ENCODE measurements around the gene HTR4. TPM values are rescaled to one million over a fixed set of nuclear protein-coding genes. Genes with fewer than 3 reads are reported as not detected.

HTR4 gene
- total RNA-seq, 4 donors from 2014 or later, result 17.6 to 21.3 (median 19.9) TPM

DNA sequence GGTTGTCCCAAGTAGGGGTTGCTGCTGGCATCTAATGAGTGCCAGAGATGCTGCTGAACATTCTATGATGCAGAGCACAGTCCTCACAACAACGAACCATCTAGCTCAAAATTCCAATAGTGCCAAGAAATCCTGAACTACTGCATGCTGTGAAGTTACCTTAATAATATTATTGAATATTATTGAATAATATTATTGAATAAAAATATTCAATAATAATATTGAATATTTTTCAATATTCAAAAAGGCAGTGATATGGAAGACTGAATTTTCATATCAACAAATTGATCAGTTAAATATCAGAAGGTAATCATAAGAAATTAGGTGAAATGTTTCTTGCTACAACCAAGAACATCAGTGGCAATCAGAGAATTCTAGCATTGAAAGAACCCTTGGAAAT lies 2.8 kb downstream of the HTR4 start:
- in situ Hi-C loops (cut with MboI; ENCODE audit: low pct_ligation_motif_present in 1 of 4, low pct_unique_long_range_greater_than_20kb in 1 of 4, low sequenced_read_pairs in 3 of 4), result no loop called here
- H3K27me3 ChIP-seq, result peaks cover 14% of the 10 kb centered on the region
- DNase-seq, result no peak
- no peak overlapping the region for H3K27ac ChIP-seq
- no peaks in the 10 kb centered on the region for H3K9me3 ChIP-seq
- WGBS, 2 donors (ENCODE audit: low coverage in 1 of 2), result 70% methylated on average over 1 of the region's 1 CpG; no CpG with 5 or more reads in 1 of the 2 donors
- H3K36me3 ChIP-seq, result no peaks in the 10 kb centered on the region
- intact Hi-C loops (cut with DNase I; ENCODE audit: low total_unique reads), result no loop called here
- no peak for TF ChIP-seq EP300 (IDR thresholded peaks at IDR 0.05; ENCODE audit: low read depth)
- no peak for TF ChIP-seq POLR2A (IDR thresholded peaks at IDR 0.05)
- TF ChIP-seq, protein P1, sequence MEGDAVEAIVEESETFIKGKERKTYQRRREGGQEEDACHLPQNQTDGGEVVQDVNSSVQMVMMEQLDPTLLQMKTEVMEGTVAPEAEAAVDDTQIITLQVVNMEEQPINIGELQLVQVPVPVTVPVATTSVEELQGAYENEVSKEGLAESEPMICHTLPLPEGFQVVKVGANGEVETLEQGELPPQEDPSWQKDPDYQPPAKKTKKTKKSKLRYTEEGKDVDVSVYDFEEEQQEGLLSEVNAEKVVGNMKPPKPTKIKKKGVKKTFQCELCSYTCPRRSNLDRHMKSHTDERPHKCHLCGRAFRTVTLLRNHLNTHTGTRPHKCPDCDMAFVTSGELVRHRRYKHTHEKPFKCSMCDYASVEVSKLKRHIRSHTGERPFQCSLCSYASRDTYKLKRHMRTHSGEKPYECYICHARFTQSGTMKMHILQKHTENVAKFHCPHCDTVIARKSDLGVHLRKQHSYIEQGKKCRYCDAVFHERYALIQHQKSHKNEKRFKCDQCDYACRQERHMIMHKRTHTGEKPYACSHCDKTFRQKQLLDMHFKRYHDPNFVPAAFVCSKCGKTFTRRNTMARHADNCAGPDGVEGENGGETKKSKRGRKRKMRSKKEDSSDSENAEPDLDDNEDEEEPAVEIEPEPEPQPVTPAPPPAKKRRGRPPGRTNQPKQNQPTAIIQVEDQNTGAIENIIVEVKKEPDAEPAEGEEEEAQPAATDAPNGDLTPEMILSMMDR (IDR thresholded peaks at IDR 0.05), result no peak
- TF ChIP-seq POLR2AphosphoS5 (IDR thresholded peaks at IDR 0.05), result no peak
- H3K4me1 ChIP-seq, result peaks cover 3 to 6% (median 4%) of the 10 kb centered on the region in 4 donors
- H3K4me3 ChIP-seq, result no peak overlapping the region

DNA sequence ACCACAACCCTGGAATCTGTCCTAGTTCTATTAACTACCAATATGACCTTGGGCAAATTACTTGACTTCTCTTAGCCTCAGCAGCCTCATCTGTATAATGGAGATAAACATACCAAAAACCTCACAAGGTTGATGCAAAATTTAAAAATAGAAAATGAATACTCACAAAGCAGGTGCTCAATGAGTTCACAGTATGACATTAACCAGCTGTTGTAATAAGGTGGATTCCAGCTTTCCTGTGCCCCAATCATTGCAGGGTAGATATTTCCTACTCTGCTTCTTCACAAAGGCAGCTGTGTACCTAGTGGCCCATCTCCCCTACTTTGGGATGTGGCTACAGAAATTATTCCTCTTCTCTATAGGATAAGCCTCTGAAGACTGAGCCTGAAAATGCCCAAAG lies 8.8 kb downstream of the HTR4 start:
- intact Hi-C loops (cut with DNase I; ENCODE audit: low total_unique reads), result no loop called here
- peaks cover 0 to 6% (median 0%) of the 10 kb centered on the region in 4 donors for H3K4me1 ChIP-seq
- no peak overlapping the region for H3K4me3 ChIP-seq
- no peak overlapping the region for H3K27ac ChIP-seq
- H3K36me3 ChIP-seq, result no peaks in the 10 kb centered on the region
- DNase-seq, result no peak
- TF ChIP-seq EP300 (IDR thresholded peaks at IDR 0.05; ENCODE audit: low read depth), result no peak
- no peak for TF ChIP-seq POLR2A (IDR thresholded peaks at IDR 0.05)
- TF ChIP-seq POLR2AphosphoS5 (IDR thresholded peaks at IDR 0.05), result no peak
- TF ChIP-seq, protein P1 (IDR thresholded peaks at IDR 0.05), result no peak
- in situ Hi-C loops (cut with MboI; ENCODE audit: low pct_ligation_motif_present in 1 of 4, low pct_unique_long_range_greater_than_20kb in 1 of 4, low sequenced_read_pairs in 3 of 4), result no loop called here
- H3K9me3 ChIP-seq, result no peaks in the 10 kb centered on the region
- H3K27me3 ChIP-seq, result no peaks in the 10 kb centered on the region

DNA sequence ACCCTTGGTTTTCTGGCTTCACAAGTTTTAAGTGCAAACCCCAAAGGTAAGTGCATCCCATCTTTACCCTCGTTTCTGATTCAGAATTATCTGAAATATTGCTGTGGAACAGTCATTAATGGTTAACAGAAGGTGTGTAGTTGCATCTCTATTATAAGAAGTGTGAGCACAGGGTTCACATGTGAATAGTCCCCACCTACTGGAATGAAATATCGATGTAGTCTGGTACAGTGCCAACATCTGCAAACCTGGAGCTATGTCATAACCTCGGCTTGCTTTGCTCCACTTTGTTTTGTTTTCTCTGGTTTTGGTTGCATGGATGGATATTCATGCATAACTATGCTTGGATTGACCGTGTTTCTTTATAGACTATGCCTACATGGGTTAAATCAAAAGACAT lies 12.6 kb downstream of the HTR4 start:
- H3K4me3 ChIP-seq, result no peak overlapping the region
- in situ Hi-C loops (cut with MboI; ENCODE audit: low pct_ligation_motif_present in 1 of 4, low pct_unique_long_range_greater_than_20kb in 1 of 4, low sequenced_read_pairs in 3 of 4), result no loop called here
- H3K27me3 ChIP-seq, result no peaks in the 10 kb centered on the region
- H3K4me1 ChIP-seq, result peaks cover 0 to 13% (median 4%) of the 10 kb centered on the region in 4 donors
- TF ChIP-seq POLR2A (IDR thresholded peaks at IDR 0.05), result no peak
- no peak for TF ChIP-seq EP300 (IDR thresholded peaks at IDR 0.05; ENCODE audit: low read depth)
- no peak for TF ChIP-seq POLR2AphosphoS5 (IDR thresholded peaks at IDR 0.05)
- TF ChIP-seq, protein P1 (IDR thresholded peaks at IDR 0.05), result no peak
- intact Hi-C loops (cut with DNase I; ENCODE audit: low total_unique reads), result no loop called here
- DNase-seq, result no peak
- H3K27ac ChIP-seq, result no peak overlapping the region
- H3K9me3 ChIP-seq, result no peaks in the 10 kb centered on the region
- H3K36me3 ChIP-seq, result no peaks in the 10 kb centered on the region
- WGBS, 2 donors (ENCODE audit: low coverage in 1 of 2), result 34 to 45% methylated on average over 3 to 4 of the region's 4 CpGs

DNA sequence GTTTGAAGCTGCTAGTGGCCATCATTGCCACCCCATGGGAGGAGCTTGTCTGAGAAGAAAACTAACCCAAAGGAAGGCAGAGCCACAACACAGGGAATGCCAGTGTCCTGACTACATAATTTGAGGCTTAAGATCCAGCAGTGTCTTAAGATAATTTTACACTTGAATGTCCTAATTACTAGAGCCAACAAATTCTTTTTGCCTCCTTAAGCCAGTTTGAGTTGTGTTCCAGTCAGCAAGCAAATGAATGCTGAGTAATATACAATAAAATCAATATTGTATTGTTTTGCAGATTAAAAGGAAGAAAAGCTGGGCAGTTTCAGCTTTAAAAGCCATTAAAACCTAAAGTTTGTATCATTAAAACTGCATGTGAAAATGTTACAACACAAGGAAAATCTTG lies 13.9 kb downstream of the HTR4 start:
- in situ Hi-C loops (cut with MboI; ENCODE audit: low pct_ligation_motif_present in 1 of 4, low pct_unique_long_range_greater_than_20kb in 1 of 4, low sequenced_read_pairs in 3 of 4), result no loop called here
- H3K36me3 ChIP-seq, result no peaks in the 10 kb centered on the region
- H3K4me3 ChIP-seq, result no peak overlapping the region
- no peaks in the 10 kb centered on the region for H3K27me3 ChIP-seq
- TF ChIP-seq POLR2A (IDR thresholded peaks at IDR 0.05), result no peak
- TF ChIP-seq, protein P1 (IDR thresholded peaks at IDR 0.05), result no peak
- no peak for TF ChIP-seq EP300 (IDR thresholded peaks at IDR 0.05; ENCODE audit: low read depth)
- TF ChIP-seq POLR2AphosphoS5 (IDR thresholded peaks at IDR 0.05), result no peak
- H3K4me1 ChIP-seq, result peaks cover 0 to 24% (median 12%) of the 10 kb centered on the region in 4 donors
- no peak overlapping the region for H3K27ac ChIP-seq
- intact Hi-C loops (cut with DNase I; ENCODE audit: low total_unique reads), result no loop called here
- DNase-seq, result no peak
- H3K9me3 ChIP-seq, result no peaks in the 10 kb centered on the region
